ENCODE results near the gene MTRR.

MTRR gene

DNA sequence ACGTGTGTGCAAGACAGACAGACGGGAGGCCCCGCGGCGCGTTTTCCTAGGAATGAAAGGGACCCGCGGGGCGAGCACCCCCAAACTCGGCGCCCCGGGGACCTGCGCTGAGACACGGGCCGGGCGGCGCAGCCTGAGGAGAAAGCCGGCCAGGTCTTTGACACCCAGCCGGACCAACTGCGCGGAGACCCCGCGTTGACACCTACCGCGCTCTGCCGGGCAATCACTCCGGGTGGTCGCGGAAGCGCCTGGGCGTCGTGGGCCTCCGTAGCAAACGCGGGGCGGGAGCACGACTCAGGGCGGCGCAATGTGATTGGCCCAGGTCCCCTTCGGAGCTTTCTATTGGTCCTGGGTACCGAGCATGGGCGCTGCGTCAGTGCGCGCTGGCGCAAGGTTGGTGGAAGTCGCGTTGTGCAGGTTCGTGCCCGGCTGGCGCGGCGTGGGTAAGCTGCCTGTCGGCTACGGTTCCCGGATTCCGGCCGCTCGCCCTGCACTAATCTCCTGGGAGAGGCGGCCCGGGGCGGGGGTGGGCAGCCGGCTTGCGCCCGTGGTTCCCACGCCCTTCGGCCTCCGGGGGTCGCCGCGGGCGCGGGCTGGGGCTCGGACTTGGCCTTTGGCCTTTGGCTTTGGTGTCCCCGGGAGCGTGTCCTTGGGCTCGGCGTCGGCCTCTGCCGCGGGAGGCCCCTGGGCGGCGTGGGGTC lies at the start of gene MTRR, which contains the start of gene FASTKD3:
Gene MTRR, plus strand, starts transcription at position 376 of the 701 bp plus-strand sequence. CDS start 1,647 bp downstream, outside the sequence.
Gene FASTKD3, minus strand, starts transcription at position 259 of the 701 bp plus-strand sequence. CDS start 948 bp downstream, outside the sequence.
- DNase-seq, result peak; percentile 81

DNA sequence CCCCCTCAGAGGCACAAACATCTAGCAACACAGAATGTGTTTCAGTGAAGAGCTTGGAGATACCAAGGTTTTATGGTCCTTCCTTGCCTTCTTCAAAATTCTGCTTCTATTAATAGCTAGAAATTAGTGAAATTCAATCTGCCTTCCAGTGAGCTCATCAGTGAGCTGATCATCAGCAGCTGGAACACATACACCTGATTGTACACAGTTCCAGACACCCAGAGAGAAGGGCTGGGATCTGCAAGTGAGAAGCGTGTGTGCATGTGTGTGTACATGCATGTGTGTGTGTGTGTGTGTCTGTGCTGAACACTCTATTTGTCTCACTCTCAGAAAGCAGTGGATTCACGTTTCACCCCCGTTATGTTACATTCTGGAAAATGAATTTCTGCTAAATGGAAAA lies 46.5 kb upstream of the MTRR start:
- DNase-seq, result no peak

DNA sequence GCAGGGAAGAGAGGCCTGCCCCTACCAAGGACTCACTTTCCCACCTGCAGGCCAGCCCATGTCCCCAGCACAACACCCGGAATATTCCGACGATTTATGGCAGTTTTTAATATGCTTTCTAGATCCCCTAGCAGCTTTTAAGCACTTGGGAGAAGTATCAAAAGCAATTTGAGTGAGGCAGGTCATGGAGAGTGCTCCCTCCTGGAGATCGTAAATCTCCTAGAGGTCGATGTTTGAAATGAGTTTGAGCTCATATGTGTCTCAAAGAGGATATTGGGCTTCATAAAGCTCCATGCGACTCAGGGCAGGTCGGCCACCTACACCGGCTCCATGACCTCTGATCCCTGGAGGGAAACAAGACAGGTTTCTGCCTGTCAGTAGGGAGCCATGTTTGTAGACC lies 45.4 kb upstream of the MTRR start:
- DNase-seq, result no peak

DNA sequence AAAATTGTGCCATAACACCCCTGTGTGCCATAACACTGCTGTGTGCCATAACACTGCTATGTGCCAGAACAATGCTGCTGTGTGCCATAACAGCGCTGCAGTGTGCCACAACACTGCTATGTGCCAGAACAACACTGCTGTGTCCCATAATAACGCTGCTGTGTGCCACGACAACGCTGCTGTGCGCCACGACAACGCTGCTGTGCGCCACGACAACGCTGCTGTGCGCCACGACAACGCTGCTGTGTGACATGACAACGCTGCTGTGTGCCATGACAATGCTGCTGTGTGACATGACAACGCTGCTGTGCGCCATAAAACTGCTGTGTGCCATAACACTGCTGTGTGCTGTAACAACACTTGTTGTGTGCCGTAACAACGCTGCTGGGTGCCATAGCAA lies 44.0 kb upstream of the MTRR start:
- no peak for DNase-seq

DNA sequence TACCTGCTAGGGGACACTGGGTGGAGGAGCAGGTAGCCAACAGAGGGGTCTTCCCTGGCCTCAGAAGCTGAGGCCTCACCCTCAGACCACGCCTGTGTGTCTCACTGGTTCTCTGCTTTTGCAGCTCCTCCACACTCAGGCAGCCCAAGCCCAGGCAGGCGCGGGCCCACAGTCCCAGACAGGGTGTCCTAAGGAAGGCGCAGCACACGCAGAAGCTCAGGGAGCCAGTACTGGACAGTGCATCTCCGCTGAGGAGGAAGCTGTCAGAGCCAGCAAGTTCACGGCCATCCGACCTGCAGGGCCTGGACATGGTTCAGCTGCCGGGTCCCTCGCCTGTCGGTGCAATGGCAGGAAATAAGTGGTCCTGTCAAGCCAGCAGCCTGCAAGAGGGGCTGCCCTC lies 43.3 kb upstream of the MTRR start:
- no peak for DNase-seq

DNA sequence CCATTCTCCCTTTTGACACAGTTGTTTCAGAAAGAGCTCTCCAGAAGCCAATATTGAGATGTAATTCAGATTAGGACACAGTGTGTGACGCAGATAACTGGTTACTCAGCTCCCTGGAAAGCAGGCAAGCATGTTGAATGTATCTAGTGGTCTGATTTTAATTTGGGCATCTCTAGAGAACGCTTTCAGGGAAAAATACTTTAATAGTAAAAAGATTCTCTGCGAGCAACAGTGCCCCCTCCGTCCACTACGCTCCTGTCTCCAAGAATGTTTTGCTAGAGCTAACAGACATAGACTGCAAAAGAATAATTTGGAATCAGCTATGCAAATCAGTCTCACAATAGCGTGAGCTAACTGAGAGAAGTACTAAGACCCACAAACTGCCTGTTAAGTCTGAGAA lies 41.3 kb upstream of the MTRR start:
- no peak for DNase-seq

DNA sequence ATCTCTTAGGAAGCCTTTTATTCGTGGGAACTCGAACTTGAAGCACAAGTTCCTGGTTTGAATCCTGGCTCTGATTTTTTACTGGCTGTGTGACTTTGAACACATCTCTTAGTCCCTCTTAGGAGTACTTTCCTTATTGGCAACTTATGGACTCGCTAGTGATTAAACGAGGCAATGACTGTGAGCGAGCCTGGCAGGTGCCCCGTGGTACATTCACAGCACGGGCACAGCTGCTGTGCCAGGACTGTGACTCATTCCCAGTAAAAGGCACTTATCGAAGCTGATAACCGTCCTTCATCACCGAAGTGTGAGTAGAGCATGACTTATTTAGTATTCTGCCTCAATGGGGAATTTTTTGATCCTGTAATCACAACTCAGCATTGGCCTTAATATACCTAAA lies 40.7 kb upstream of the MTRR start:
- no peak for DNase-seq

DNA sequence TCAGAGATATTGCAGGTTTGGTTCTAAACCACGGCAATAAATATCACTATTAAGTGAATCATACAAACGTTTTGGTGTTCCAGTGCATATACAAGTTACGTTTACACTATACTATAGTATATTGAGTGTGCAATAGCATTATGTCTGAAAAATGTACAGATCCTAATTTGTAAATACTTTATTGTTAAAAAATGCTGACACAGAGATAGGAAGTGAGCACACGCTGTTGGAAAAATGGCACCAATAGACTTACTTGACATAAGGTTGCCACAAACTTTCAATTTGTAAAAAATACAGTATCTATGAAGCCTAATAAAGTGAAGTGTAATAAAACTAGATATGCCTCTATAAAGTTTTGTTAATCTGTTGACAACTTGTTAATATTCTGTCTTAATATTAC lies 34.0 kb upstream of the MTRR start:
- DNase-seq, result no peak

DNA sequence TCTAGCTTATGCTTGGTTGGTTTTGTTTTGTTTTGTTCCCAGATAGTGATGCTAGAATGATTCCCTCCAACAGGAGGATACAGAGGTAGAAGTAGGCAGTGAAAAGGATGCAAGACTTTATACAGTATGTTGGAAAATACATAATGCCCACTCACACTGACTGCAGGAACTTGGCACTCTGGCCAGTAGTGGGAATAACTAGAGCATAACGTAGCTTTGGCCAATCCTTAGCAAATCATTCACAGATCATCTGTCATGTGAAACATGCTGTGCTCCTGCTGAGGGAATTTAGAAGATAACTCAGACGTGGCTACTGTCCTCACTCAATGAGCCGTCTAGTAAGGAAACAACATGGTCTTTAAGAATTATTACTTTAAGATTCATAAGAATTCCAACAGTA lies 31.5 kb upstream of the MTRR start:
- DNase-seq, result no peak

DNA sequence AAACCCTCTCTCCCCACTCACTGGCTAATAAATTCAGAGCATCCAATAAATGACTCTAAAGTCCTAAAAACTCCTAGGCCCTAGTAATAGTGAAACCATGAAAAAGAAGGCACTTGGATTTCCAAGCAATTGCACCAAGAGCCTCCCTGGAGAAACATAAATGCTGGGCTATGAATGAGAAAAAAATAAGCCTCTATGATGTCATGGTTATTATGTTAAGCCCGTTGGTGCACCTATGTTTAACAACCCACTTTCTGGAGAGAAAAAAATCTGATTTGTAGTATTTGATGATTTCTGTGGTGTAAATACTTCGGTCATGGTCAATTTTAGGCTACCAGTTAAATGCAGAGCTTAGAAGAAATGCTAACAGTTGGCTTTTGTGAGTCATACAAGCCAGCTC lies 26.4 kb upstream of the MTRR start:
- DNase-seq, result no peak

DNA sequence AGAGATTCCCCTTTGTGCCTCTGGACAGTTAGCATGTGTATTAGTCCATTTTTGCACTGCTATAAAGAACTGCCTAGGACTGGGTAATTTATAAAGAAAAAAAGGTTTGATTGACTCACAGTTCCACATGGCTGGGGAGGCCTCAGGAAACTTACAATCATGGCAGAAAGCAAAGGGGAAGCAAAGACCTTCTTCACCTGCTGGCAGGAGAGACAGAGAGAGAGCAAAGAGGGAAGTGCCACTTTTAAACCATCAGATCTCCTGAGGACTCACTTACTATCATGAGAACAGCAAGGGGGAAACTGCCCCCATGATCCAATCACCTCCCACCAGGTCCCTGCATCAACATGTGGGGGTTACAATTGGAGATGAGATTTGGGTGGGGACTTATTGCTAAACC lies 24.0 kb upstream of the MTRR start:
- DNase-seq, result no peak

DNA sequence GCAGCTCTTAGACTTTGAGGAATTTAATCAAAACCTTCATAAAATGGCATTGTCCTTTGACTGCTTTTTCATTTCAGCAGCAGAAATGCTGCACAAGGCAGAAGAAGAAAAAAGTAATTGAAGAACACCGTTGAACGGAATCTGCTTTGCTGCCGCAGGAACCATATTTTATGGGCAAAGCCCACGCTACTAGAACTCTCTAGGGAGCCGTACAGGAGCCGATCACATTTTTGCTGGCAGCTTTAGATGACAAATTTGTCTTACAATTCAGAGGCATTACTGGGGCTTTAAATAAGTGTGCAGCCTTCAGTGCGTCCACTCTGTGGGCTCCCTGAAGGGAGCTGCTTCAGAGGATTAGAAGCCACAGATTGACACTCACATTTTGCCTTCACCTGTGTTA lies 23.4 kb upstream of the MTRR start:
- DNase-seq, result no peak

DNA sequence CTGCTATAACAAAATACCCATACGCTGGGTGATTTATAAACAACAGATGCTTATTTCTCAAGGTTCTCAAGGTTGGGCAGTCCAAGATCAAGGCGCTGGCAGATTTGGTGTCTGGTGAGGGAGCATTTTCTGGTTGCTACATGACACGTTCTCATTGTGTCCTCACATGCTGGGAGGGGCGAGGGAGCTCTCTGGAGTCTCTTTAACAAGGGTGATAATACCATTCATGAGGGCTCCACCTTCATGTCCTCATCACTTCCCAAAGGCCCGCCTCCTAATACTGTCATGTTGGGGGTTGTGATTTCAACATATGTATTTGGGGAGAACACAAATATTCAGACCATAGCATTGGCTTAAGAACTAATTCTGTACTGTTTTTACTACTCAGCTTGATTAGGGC lies 22.6 kb upstream of the MTRR start:
- DNase-seq, result no peak

DNA sequence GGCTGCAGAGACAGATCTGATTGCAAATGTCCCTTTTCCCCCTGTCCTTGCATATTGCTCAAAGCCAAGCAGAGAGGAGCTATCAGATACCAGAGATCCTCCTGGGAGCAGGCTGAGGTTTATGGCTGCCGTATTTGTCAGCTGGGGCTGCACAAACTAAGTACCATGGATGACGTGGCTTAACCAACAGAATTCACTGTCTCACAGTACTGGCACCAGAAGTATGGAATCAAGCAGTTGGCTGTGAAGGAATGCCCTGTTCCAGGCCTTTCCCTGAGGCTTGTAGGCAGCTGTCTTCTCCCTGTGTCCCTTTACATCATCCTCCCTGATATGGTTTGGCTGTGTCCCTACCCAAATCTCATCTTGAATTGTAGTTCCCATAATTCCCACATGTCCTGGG lies 20.7 kb upstream of the MTRR start:
- no peak for DNase-seq

DNA sequence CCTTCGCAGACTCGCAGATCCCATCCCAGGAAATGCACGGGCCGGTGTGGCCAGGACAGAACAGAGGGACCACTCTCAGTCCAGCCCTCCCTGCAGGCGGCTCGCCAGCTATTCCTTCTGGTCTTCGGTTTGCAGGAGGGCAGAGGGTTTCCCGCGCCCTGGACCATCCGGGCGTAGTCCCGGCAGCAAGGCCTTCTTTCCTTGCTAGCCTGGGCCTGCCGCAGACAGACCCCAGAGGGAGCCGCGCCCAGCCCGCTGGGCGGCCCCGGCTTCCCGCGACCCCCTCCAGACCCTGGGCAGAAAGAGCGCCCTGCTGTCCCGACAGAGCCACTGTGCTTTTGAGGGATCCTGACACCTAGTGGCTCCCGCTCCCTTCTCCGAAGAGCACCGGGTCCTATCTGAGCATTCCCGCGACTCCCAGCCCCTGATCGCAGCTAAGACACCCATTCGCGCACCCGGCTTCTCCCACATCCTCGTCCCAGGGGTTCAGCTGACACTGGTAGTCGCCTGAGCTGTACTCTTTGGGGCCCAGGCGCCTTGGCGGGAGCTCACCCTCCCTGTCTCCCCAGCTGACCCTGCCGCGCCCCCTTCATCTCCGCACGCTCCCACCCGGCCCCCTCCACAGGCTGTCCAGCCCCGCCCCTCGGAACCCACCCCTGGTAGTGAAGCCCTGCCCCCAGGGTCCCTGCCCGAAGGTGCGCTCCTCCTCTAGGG lies 19.1 kb upstream of the MTRR start:
- no peak for DNase-seq

DNA sequence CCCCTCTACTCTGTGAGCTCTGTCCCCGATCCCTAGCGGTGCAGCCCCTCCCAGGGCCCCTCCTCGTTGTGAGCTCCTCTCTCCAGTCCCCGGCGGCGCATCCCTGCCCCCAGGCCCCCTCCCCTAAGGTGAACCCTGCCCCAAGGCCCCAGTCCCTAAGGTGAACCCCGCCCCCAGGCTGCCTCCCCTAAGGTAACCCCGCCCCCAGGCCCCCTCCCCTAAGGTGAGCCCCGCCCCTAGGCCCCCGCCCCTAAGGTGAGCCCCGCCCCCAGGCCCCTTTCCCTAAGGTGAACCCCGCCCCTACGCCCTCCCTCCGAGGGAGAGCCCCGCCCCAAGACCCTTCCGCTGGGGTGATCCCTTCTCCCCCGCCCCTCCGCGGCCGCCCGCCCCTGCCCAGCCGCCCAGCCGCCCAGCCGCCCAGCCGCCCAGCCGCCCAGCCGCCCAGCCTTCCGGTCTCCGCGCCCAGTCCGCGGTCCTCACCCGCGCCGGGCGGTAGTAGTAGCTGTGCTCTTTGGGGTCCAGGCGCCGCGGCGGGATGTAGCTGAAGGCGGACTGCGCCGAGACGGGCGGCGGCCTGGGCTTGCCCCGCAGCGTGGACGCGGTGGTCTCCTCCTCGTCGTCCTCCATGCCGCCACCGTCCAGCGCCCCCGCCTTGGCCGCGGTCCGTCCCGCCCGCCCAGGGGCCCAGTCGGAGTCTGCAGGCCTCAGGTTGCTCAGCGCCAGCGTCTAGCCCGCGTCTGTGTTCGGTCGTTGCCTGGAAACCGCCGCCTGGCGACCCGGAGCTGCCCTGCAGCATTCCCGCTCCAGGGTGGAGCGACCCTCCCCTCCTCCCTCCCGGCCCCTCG lies 18.3 kb upstream of the MTRR start, which contains the start of gene CFAP90:
Gene CFAP90, minus strand, starts transcription at position 739 of the 845 bp plus-strand sequence. Its CDS starts 112 bp downstream, at position 627.
- peak; percentile 69 for DNase-seq

DNA sequence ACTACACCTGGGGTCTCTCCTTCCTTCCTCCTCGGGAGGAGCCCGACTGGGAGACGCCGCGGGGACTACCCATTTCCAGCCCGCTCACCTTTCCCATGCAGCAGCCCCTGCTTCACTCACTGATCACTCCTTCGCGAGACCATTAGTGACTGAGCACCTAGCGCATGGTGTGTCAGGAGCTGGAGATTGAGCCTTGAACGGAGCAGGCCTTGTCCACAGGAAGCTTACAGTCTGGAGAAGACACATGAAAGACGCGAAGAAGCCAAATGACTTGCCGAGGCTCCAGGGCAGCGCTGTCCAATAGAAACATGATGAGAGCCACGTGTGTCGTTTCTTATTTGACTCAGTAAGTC lies 17.7 kb upstream of the MTRR start:
- DNase-seq, result no peak

DNA sequence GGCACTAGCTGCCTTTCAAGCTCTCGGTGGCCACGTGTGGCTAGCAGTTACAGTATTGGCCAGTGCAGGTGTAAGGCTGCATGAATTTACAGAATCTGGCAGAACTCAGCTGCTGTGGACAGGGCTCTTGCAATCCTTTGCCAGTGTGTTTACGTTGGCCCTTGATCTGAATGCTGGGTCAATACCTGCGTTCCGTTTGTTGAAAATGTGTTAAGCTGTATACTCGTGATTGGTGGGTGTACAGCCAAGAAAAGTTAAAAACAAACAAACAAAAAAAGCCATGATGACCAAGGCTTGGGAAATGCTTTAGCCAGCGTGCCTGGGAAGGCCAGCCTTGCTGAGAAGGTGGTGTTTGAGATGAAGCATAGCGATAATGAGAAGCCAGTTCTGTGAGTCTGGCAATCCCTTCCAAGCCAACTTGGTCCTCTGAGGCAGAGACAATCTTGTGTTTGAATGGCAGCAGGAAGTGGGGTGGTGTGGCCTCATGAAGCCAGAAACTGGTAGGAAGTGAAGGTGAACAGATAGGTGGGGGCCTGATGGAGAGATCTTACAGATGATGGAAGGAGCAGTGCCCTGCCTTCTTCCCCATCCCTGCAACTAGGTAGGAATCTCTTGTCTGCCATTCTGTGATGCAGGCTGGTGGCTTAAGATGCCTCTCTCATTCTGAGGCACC lies 17.2 kb upstream of the MTRR start:
- no peak for DNase-seq

DNA sequence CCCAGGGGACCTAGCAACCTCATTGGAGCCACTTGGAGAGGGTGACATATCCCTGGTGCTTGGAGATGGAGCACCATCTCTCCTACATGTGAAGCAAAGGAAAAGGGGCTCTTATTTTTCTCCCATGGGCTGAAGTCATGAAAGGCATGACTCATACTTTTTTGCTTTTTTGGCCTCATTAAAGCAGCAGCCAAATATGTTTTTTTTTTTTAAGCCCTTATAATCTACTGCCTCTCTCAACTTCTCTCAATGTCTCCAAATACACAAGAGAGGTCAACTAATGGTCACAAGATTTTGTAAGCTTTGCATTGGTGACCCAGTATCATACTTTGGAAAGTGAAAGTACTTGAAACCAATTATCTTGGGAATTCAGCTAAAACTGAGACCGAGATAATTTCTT lies 16.4 kb upstream of the MTRR start:
- no peak for DNase-seq

DNA sequence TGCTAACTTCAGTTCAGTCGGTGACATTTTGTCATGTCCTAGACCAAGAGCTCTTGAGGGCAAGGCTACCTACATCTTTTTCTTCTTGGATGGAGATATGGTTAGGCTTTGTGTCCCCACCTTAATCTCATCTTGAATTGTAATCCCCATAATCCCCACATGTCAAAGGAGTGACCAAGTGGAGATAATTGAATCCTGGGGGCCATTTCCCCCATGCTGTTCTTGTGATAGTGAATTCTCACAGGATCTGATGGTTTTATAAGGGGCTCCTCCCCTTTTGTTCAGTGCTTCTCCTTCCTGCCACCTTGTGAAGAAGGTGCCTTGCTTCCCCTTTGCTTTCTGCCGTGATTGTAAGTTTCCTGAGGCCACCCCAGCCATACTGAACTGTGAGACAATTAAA lies 16.0 kb upstream of the MTRR start:
- no peak for DNase-seq

DNA sequence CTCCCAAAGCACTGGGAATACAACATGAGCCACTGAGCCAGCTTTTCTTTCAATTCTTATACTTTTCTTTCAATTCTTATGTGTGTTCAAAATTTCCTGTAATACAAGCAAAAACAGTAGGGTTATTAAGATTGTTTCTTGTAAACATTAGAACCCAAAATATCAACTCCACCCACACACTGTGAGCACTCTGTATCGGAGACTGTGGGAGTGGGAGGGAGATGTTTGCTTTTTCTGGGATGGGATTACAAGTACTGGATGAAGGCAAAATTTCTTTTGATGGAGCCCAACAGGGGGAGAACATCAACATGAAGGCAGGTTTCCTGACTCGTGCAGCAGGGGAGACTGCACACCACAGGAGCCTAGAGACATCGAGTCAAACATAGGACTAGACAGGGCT lies 13.3 kb upstream of the MTRR start:
- DNase-seq, result no peak

DNA sequence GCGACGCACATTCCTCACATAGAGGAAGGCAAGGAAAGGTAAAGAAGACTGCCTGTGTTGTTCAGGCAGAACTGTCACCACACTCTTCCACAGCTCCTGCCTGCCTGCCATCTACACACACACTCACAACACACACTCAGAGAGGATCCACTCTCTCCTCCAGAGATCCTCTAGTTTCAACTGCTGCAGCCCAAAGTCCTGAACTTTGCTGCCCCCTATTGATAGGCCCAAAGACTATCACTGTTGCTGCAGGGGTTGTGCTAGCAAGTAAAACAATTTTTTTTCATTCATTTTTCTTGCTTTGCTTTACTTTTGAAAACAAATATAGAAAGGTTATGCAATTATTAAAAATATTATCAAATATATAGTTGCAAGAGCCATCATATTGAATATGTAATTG lies 12.1 kb upstream of the MTRR start:
- peak; percentile 33 for DNase-seq

DNA sequence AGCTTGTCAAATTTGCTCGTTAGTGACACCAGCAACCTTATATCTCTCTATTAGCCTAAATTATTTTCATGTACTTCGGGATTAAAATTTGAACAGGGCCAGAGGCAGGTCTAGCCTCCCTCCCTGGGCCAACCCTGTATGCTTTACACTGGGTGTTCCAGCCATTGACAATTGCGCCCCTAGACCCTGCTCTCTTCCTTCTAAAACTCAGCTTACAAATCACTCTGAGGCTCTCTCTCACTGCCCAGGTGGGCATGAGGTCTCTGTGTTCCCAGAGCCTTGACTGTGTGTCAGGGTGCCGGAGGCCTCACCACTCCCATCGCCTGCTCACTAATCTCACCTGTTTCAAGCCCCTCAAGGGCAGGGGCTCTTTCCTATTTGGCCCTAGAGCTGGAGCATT lies 11.6 kb upstream of the MTRR start:
- DNase-seq, result no peak
